Uterus (tissue), 2 donors: ENCODE results near the gene SLC50A1.

Experiments
- POLR2A ChIP-seq, 2 donors: fragments of 450-650 bp; IDR thresholded peaks; one replicate each; pipeline ENCODE4 v1.6.1; 2016; ENCODE audit warnings: antibody characterized with exemption in 2 of 2, mild to moderate bottlenecking in 1 of 2, moderate library complexity in 1 of 2
- TF ChIP-seq, protein P1 (sequence below), 4 experiments: fragments of 200-600 bp in 2 of 4; fragments of 450-650 bp in 2 of 4; sonication (generic) in 2 of 4; IDR thresholded peaks; one replicate each; pipeline ENCODE4 v1.5.1; 2016 to 2019; ENCODE audit warnings: antibody characterized with exemption in 4 of 4, mild to moderate bottlenecking in 2 of 4, moderate library complexity in 1 of 4

- TF ChIP-seq, protein P1, sequence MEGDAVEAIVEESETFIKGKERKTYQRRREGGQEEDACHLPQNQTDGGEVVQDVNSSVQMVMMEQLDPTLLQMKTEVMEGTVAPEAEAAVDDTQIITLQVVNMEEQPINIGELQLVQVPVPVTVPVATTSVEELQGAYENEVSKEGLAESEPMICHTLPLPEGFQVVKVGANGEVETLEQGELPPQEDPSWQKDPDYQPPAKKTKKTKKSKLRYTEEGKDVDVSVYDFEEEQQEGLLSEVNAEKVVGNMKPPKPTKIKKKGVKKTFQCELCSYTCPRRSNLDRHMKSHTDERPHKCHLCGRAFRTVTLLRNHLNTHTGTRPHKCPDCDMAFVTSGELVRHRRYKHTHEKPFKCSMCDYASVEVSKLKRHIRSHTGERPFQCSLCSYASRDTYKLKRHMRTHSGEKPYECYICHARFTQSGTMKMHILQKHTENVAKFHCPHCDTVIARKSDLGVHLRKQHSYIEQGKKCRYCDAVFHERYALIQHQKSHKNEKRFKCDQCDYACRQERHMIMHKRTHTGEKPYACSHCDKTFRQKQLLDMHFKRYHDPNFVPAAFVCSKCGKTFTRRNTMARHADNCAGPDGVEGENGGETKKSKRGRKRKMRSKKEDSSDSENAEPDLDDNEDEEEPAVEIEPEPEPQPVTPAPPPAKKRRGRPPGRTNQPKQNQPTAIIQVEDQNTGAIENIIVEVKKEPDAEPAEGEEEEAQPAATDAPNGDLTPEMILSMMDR (IDR thresholded peaks at IDR 0.05) = no peak
- no peak for TF ChIP-seq POLR2A (IDR thresholded peaks at IDR 0.05)
Observed at GRCh38 chr1:155110381-155110780, 25.3 kb upstream of the SLC50A1 start.
